ENCODE results near the gene TMTC2.

- TF ChIP-seq CTCF (IDR thresholded peaks at IDR 0.05; ENCODE audit: extremely low read depth in 1 of 2, insufficient read depth in 1 of 2, low read depth in 1 of 2, low read length in 2 of 2) (no peak), POLR2AphosphoS5 (IDR thresholded peaks at IDR 0.05; ENCODE audit: insufficient read depth, low read depth, low read length) (no peak), MAX (IDR thresholded peaks at IDR 0.05; ENCODE audit: insufficient read depth, insufficient read length) (no peak), GATA2 (IDR thresholded peaks at IDR 0.05; ENCODE audit: insufficient read depth, insufficient read length, low read depth, low read length) (no peak), EZH2 (IDR thresholded peaks at IDR 0.05; ENCODE audit: borderline replicate concordance, low read depth, low read length, severe bottlenecking) (no peak), POLR2A (IDR thresholded peaks at IDR 0.05; ENCODE audit: low read depth, low read length) (no peak)
Measured at GRCh38 chr12:82721726-82722125, 35.0 kb downstream of the TMTC2 start.
